HEK293 (cell line): Measurements from ENCODE around the gene FHL2.

Experiments used
- CTCF ChIA-PET: fragments of 350-600 bp; formaldehyde crosslinking; extraction: SDS; loops from one replicate; lab custom pipeline; 2021; ENCODE audit warnings: antibody characterized with exemption; lab: Yijun Ruan, JAX
- POLR2A ChIA-PET: fragments of 300-600 bp; formaldehyde crosslinking; extraction: SDS; loops from one replicate; lab custom pipeline; 2020; ENCODE audit warnings: antibody characterized with exemption, inconsistent platforms; lab: Yijun Ruan, JAX
- H3K27ac ChIP-seq: fragments of 200-500 bp; sonication (Bioruptor generic); 2 replicates; pipeline ENCODE4 v1.5.1; 2014; ENCODE audit warnings: low read depth, low read length, control low read depth, inconsistent platforms; ENCODE audit errors: extremely low read depth
- H3K36me3 ChIP-seq, 2 experiments: fragments of 200-500 bp in 1 of 2; sonication (Bioruptor generic) in 1 of 2; 1 replicate in 1 of 2; 2 replicates in 1 of 2; pipeline ENCODE4 v1.5.1; 2014 to 2017; ENCODE audit warnings: inconsistent platforms in 2 of 2, low read length in 2 of 2; ENCODE audit not compliant: control insufficient read depth in 2 of 2, insufficient read depth in 1 of 2
- H3K4me1 ChIP-seq: fragments of 200-500 bp; sonication (Bioruptor generic); 2 replicates; pipeline ENCODE4 v1.5.1; 2014; ENCODE audit warnings: mild to moderate bottlenecking, low read length, inconsistent platforms; ENCODE audit not compliant: control insufficient read depth, insufficient read depth
- H3K4me3 ChIP-seq: 2 replicates; pipeline ENCODE4 v1.5.1; 2011; ENCODE audit warnings: low read depth, mild to moderate bottlenecking, control low read depth, low read length, moderate library complexity
- H3K9me3 ChIP-seq: fragments of 200-500 bp; sonication (Bioruptor generic); 2 replicates; pipeline ENCODE4 v1.5.1; 2014; ENCODE audit warnings: low read depth, low read length, inconsistent platforms; ENCODE audit not compliant: control insufficient read depth, insufficient read depth
- EGR2 ChIP-seq: fragments of 450-650 bp; formaldehyde crosslinking; IDR thresholded peaks from 2 replicates; pipeline ENCODE4 v1.5.1; 2016; ENCODE audit warnings: low read depth, missing biosample characterization, missing genetic modification characterization
- GLI4 ChIP-seq: fragments of 450-650 bp; formaldehyde crosslinking; IDR thresholded peaks from 2 replicates; pipeline ENCODE4 v1.5.1; 2016; ENCODE audit warnings: missing biosample characterization, missing genetic modification characterization
- HOXD13 ChIP-seq: sonication (generic); formaldehyde crosslinking; IDR thresholded peaks from 2 replicates; pipeline ENCODE4 v1.8.0; 2022; ENCODE audit warnings: missing genetic modification reagents, borderline replicate concordance
- KLF16 ChIP-seq: fragments of 450-650 bp; formaldehyde crosslinking; IDR thresholded peaks from 2 replicates; pipeline ENCODE4 v1.5.1; 2017; ENCODE audit warnings: missing biosample characterization, missing genetic modification characterization
- SCRT2 ChIP-seq: fragments of 450-650 bp; formaldehyde crosslinking; IDR thresholded peaks from 2 replicates; pipeline ENCODE4 v1.5.1; 2016; ENCODE audit warnings: missing biosample characterization, missing genetic modification characterization
- TCF7L2 ChIP-seq: IDR thresholded peaks from 2 replicates; pipeline ENCODE4 v1.6.1; 2011; ENCODE audit warnings: low read depth, mild to moderate bottlenecking, inconsistent platforms, low read length, moderate library complexity, borderline replicate concordance
- WT1 ChIP-seq: fragments of 450-650 bp; formaldehyde crosslinking; IDR thresholded peaks from 2 replicates; pipeline ENCODE4 v1.5.1; 2016; ENCODE audit warnings: missing biosample characterization, missing genetic modification characterization
- ZBTB21 ChIP-seq: fragments of 450-650 bp; formaldehyde crosslinking; IDR thresholded peaks from 2 replicates; pipeline ENCODE4 v1.5.1; 2017; ENCODE audit warnings: missing biosample characterization, missing genetic modification characterization
- ZNF112 ChIP-seq: fragments of 450-650 bp; formaldehyde crosslinking; IDR thresholded peaks from 2 replicates; pipeline ENCODE4 v1.5.0; 2017; ENCODE audit warnings: missing biosample characterization, missing genetic modification characterization
- ZNF175 ChIP-seq: fragments of 450-650 bp; formaldehyde crosslinking; IDR thresholded peaks from 2 replicates; pipeline ENCODE4 v1.5.1; 2016; ENCODE audit warnings: missing biosample characterization, missing genetic modification characterization
- ZNF391 ChIP-seq: fragments of 450-650 bp; formaldehyde crosslinking; IDR thresholded peaks from 2 replicates; pipeline ENCODE4 v1.5.1; 2016; ENCODE audit warnings: low read depth, missing biosample characterization, missing genetic modification characterization, borderline replicate concordance
- ZNF423 ChIP-seq: fragments of 450-650 bp; formaldehyde crosslinking; IDR thresholded peaks from 2 replicates; pipeline ENCODE4 v1.5.1; 2016; ENCODE audit warnings: missing biosample characterization, missing genetic modification characterization
- ZNF555 ChIP-seq: fragments of 450-650 bp; formaldehyde crosslinking; conservative IDR thresholded peaks from 2 replicates; pipeline ENCODE4 v1.5.1; 2017; ENCODE audit warnings: missing biosample characterization, mild to moderate bottlenecking, missing genetic modification characterization, inconsistent platforms
- ZNF560 ChIP-seq: fragments of 450-650 bp; formaldehyde crosslinking; IDR thresholded peaks from 2 replicates; pipeline ENCODE4 v1.5.1; 2017; ENCODE audit warnings: missing biosample characterization, missing genetic modification characterization, borderline replicate concordance
- ZNF600 ChIP-seq: fragments of 450-650 bp; formaldehyde crosslinking; IDR thresholded peaks from 2 replicates; pipeline ENCODE4 v1.5.1; 2016; ENCODE audit warnings: missing biosample characterization, missing genetic modification characterization
- ZNF654 ChIP-seq: fragments of 450-650 bp; formaldehyde crosslinking; IDR thresholded peaks from 2 replicates; pipeline ENCODE4 v1.5.1; 2016; ENCODE audit warnings: low read depth, missing biosample characterization, missing genetic modification characterization
- ZNF776 ChIP-seq: fragments of 450-650 bp; formaldehyde crosslinking; IDR thresholded peaks from 2 replicates; pipeline ENCODE4 v1.5.0; 2017; ENCODE audit warnings: missing biosample characterization, missing genetic modification characterization, borderline replicate concordance
- ZNF837 ChIP-seq: fragments of 450-650 bp; formaldehyde crosslinking; IDR thresholded peaks from 2 replicates; pipeline ENCODE4 v1.5.1; 2016; ENCODE audit warnings: missing biosample characterization, missing genetic modification characterization
- TF ChIP-seq, protein P1 (sequence below): fragments of 450-650 bp; formaldehyde crosslinking; IDR thresholded peaks from 2 replicates; pipeline ENCODE4 v1.5.1; 2017; ENCODE audit warnings: missing biosample characterization, missing genetic modification characterization
- TF ChIP-seq, protein P2 (sequence below): fragments of 450-650 bp; formaldehyde crosslinking; IDR thresholded peaks from 2 replicates; pipeline ENCODE4 v1.5.1; 2016; ENCODE audit warnings: missing biosample characterization, missing genetic modification characterization
- TF ChIP-seq, protein P3 (sequence below): fragments of 450-650 bp; formaldehyde crosslinking; IDR thresholded peaks from 2 replicates; pipeline ENCODE4 v1.5.1; 2016; ENCODE audit warnings: missing biosample characterization, missing genetic modification characterization
- TF ChIP-seq, protein P4 (sequence below): fragments of 450-650 bp; formaldehyde crosslinking; IDR thresholded peaks from 2 replicates; pipeline ENCODE4 v1.5.1; 2016; ENCODE audit warnings: missing biosample characterization, missing genetic modification characterization
- TF ChIP-seq, protein P5 (sequence below): fragments of 450-650 bp; formaldehyde crosslinking; IDR thresholded peaks from 2 replicates; pipeline ENCODE4 v1.5.0; 2017; ENCODE audit warnings: missing biosample characterization, missing genetic modification characterization, borderline replicate concordance

FHL2 gene

DNA sequence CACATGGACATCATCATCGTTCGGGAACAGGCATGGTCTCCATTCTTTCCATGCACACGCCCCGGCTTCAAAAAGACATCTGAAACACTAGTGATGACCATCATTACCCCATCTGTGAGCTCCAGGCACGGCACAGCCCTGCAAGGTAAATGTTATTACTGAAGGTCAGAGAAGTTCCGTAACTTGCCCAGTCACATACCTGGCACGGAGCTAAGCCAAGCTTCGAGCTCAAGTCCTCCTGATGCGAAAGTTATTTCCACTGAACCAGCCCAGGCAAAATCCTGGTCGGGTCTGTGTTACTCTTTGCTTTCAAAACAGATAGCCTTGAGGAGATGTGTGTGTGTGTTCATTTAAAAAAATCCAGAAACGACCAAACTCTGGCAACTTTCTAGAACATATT is 22.8 kb downstream of the FHL2 start:
- POLR2A ChIA-PET: no interaction called here
- no peaks in the 10 kb centered on the region for H3K4me1 ChIP-seq
- H3K27ac ChIP-seq: no peak overlapping the region
- CTCF ChIA-PET: interaction anchor here (1.0 to 1.1 kb wide), 2 partner anchors 14 to 28 kb away, joined by 3 to 4 read pairs; no protein-coding TSS in a partner anchor
- TF ChIP-seq ZBTB21: no peak
- H3K9me3 ChIP-seq: no peaks in the 10 kb centered on the region
- peaks cover 8 to 65% of the 10 kb centered on the region in 2 experiments for H3K36me3 ChIP-seq
- no peak overlapping the region for H3K4me3 ChIP-seq

- Histone ChIP-seq H3K36me3 (peaks cover 8 to 70% of the 10 kb centered on the region in 2 experiments), H3K4me1 (no peaks in the 10 kb centered on the region), H3K4me3 (no peak overlapping the region), H3K27ac (no peak overlapping the region), H3K9me3 (no peaks in the 10 kb centered on the region)
- ChIA-PET POLR2A (no interaction called here), CTCF (interaction anchor here (0.6 to 1.8 kb wide), 3 partner anchors 29 to 146 kb away, joined by 3 to 7 read pairs (median 3); no protein-coding TSS in a partner anchor)
- TF ChIP-seq ZNF654 (tag by site-specific recombination) (no peak), KLF16 (no peak), GLI4 (tag by site-specific recombination) (no peak), WT1 (no peak), ZNF600 (tag by site-specific recombination) (no peak), ZNF560 (tag by site-specific recombination) (no peak), ZNF555 (no peak), ZNF112 (no peak), ZNF776 (tag by site-specific recombination) (no peak), ZNF391 (tag by site-specific recombination) (no peak), ZNF423 (tag by site-specific recombination) (no peak), HOXD13 (CRISPR knock-in tag) (no peak)
- TF ChIP-seq, protein P1, sequence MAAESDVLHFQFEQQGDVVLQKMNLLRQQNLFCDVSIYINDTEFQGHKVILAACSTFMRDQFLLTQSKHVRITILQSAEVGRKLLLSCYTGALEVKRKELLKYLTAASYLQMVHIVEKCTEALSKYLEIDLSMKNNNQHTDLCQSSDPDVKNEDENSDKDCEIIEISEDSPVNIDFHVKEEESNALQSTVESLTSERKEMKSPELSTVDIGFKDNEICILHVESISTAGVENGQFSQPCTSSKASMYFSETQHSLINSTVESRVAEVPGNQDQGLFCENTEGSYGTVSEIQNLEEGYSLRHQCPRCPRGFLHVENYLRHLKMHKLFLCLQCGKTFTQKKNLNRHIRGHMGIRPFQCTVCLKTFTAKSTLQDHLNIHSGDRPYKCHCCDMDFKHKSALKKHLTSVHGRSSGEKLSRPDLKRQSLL: no peak
- TF ChIP-seq, protein P2, sequence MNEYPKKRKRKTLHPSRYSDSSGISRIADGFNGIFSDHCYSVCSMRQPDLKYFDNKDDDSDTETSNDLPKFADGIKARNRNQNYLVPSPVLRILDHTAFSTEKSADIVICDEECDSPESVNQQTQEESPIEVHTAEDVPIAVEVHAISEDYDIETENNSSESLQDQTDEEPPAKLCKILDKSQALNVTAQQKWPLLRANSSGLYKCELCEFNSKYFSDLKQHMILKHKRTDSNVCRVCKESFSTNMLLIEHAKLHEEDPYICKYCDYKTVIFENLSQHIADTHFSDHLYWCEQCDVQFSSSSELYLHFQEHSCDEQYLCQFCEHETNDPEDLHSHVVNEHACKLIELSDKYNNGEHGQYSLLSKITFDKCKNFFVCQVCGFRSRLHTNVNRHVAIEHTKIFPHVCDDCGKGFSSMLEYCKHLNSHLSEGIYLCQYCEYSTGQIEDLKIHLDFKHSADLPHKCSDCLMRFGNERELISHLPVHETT: no peak
- TF ChIP-seq, protein P3, sequence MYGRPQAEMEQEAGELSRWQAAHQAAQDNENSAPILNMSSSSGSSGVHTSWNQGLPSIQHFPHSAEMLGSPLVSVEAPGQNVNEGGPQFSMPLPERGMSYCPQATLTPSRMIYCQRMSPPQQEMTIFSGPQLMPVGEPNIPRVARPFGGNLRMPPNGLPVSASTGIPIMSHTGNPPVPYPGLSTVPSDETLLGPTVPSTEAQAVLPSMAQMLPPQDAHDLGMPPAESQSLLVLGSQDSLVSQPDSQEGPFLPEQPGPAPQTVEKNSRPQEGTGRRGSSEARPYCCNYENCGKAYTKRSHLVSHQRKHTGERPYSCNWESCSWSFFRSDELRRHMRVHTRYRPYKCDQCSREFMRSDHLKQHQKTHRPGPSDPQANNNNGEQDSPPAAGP: no peak
- TF ChIP-seq, protein P4, sequence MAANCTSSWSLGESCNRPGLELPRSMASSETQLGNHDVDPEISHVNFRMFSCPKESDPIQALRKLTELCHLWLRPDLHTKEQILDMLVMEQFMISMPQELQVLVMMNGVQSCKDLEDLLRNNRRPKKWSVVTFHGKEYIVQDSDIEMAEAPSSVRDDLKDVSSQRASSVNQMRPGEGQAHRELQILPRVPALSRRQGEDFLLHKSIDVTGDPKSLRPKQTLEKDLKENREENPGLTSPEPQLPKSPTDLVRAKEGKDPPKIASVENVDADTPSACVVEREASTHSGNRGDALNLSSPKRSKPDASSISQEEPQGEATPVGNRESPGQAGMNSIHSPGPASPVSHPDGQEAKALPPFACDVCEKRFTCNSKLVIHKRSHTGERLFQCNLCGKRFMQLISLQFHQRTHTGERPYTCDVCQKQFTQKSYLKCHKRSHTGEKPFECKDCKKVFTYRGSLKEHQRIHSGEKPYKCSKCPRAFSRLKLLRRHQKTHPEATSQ (tag by site-specific recombination): no peak
Measured at GRCh38 chr2:105375001-105375561, 23.8 kb downstream of the FHL2 start.

GRCh38 chr2:105373895-105374401 is 24.9 kb downstream of the FHL2 start:
- Histone ChIP-seq H3K9me3 (no peaks in the 10 kb centered on the region), H3K4me1 (no peaks in the 10 kb centered on the region), H3K36me3 (peaks cover 8 to 72% of the 10 kb centered on the region in 2 experiments), H3K4me3 (no peak overlapping the region), H3K27ac (no peak overlapping the region)
- ChIA-PET CTCF (interaction anchor here (1.8 kb wide), 1 partner anchor 147 kb away, joined by 7 read pairs; no protein-coding TSS in a partner anchor), POLR2A (no interaction called here)
- peak; percentile 78 for TF ChIP-seq SCRT2
- peak; percentile 12; the same call in 1 of the 2 replicates for TF ChIP-seq EGR2 (tag by site-specific recombination)
- TF ChIP-seq ZNF175 (tag by site-specific recombination): no peak
- TF ChIP-seq TCF7L2: no peak
- TF ChIP-seq ZNF776 (tag by site-specific recombination): no peak
- TF ChIP-seq, protein P5, sequence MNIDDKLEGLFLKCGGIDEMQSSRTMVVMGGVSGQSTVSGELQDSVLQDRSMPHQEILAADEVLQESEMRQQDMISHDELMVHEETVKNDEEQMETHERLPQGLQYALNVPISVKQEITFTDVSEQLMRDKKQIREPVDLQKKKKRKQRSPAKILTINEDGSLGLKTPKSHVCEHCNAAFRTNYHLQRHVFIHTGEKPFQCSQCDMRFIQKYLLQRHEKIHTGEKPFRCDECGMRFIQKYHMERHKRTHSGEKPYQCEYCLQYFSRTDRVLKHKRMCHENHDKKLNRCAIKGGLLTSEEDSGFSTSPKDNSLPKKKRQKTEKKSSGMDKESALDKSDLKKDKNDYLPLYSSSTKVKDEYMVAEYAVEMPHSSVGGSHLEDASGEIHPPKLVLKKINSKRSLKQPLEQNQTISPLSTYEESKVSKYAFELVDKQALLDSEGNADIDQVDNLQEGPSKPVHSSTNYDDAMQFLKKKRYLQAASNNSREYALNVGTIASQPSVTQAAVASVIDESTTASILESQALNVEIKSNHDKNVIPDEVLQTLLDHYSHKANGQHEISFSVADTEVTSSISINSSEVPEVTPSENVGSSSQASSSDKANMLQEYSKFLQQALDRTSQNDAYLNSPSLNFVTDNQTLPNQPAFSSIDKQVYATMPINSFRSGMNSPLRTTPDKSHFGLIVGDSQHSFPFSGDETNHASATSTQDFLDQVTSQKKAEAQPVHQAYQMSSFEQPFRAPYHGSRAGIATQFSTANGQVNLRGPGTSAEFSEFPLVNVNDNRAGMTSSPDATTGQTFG: no peak
- no peak for TF ChIP-seq ZNF837 (tag by site-specific recombination)
